ENCODE measurements around the gene FKBP10. TPM values are rescaled to one million over a fixed set of nuclear protein-coding genes. Genes with fewer than 3 reads are reported as not detected.

Gene FKBP10
- total RNA-seq, 1 experiment from 2014 or later = 1.9 TPM

DNA sequence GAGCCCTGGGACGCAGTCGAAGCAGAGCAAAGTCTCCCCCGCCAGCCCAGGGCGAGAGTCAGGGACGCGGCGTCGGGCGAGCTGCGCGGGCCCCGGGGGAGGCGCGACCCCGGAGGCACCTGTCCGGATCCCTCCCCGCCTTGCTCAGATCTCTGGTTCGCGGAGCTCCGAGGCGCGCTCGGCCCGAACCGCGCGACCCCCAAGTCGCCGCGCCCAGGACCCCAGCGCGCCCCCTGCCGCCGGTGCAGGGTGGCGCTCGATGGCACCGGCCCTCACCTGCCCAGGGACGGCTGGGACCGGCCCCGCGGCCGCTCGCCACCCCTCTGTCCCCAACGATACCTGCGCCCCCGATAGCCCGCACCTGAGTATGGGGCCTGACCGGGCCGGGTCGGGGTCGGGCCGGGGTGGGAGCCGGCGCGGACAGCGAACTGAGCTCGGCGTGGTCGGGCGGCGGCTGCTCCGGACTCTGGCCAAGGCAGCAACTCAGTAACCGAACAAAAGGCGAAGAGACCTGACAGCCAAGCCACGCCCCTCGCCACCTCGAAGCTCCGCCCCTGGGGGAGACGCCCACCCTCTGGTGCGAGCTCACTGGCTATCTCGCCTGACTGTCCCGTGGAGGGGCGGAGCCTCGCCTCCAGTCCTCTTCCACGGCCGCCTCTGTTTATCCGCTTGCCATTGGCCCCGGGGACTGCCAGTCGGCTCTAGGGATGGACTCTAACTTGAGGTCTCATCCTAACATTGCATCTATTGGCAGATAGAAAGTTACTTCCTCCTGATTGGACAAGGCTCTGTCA lies 26.4 kb upstream of the FKBP10 start, which contains the start of gene JUP:
Gene JUP, minus strand, starts transcription at position 485 of the 794 bp plus-strand sequence. CDS start 14,857 bp downstream, outside the sequence.
- Histone ChIP-seq H3K4me2 (ENCODE audit: low read depth, low read length, poor library complexity, severe bottlenecking) (no peak within 1 kb of the TSS), H3K9ac (ENCODE audit: low read length) (no peak within 1 kb of the TSS), H3K27me3 (ENCODE audit: low read length) (no peaks in the 10 kb centered on the region), H3K4me3 (ENCODE audit: low read length) (no peak within 1 kb of the TSS), H3K27ac (ENCODE audit: low read length) (no peak within 1 kb of the TSS), H3K36me3 (ENCODE audit: insufficient read depth, low read length) (no peaks in the 10 kb centered on the region), H3K9me3 (ENCODE audit: low read length) (no peaks in the 10 kb centered on the region), H2AFZ (ENCODE audit: low read length) (no peak within 1 kb of the TSS), H3K9me2 (replicated peaks; ENCODE audit: insufficient read depth, low read length) (no peaks in the 10 kb centered on the region), H3K79me2 (ENCODE audit: low read length) (no peaks in the 10 kb centered on the region), H3K4me1 (ENCODE audit: low read length) (no peaks in the 10 kb centered on the region), H4K20me1 (ENCODE audit: insufficient read depth, low read depth, low read length) (no peaks in the 10 kb centered on the region)
- DNase-seq = peak; percentile 92

DNA sequence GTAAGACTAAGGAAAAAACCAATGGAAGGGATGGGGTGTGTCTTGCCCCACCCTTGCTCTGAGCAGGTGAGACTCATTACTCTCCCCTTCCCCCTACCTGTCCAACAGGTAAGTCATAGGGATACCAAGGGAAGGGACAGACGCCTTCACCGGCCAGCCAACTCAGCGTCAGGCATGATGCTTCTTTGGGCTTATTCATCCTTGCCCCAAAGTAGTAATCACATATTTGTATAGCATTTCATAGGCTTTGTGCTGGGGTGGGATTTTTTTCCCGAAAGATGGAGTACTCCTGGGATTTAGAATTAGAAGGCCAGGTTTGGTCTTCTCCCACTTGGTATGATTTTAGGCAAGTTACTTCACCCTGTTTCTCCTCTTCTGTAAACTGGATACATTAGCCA lies 25.8 kb upstream of the FKBP10 start:
- DNase-seq = no peak
- no peaks in the 10 kb centered on the region for H3K27me3 ChIP-seq (ENCODE audit: low read length)
- H3K4me1 ChIP-seq (ENCODE audit: low read length) = no peaks in the 10 kb centered on the region
- H3K4me2 ChIP-seq (ENCODE audit: low read depth, low read length, poor library complexity, severe bottlenecking) = no peak overlapping the region
- H3K36me3 ChIP-seq (ENCODE audit: insufficient read depth, low read length) = no peaks in the 10 kb centered on the region
- H2AFZ ChIP-seq (ENCODE audit: low read length) = no peak overlapping the region
- no peak overlapping the region for H3K27ac ChIP-seq (ENCODE audit: low read length)
- H3K79me2 ChIP-seq (ENCODE audit: low read length) = no peaks in the 10 kb centered on the region
- H3K4me3 ChIP-seq (ENCODE audit: low read length) = no peak overlapping the region
- H4K20me1 ChIP-seq (ENCODE audit: insufficient read depth, low read depth, low read length) = no peaks in the 10 kb centered on the region
- H3K9me3 ChIP-seq (ENCODE audit: low read length) = no peaks in the 10 kb centered on the region
- H3K9me2 ChIP-seq (replicated peaks; ENCODE audit: insufficient read depth, low read length) = no peaks in the 10 kb centered on the region
- no peak overlapping the region for H3K9ac ChIP-seq (ENCODE audit: low read length)

DNA sequence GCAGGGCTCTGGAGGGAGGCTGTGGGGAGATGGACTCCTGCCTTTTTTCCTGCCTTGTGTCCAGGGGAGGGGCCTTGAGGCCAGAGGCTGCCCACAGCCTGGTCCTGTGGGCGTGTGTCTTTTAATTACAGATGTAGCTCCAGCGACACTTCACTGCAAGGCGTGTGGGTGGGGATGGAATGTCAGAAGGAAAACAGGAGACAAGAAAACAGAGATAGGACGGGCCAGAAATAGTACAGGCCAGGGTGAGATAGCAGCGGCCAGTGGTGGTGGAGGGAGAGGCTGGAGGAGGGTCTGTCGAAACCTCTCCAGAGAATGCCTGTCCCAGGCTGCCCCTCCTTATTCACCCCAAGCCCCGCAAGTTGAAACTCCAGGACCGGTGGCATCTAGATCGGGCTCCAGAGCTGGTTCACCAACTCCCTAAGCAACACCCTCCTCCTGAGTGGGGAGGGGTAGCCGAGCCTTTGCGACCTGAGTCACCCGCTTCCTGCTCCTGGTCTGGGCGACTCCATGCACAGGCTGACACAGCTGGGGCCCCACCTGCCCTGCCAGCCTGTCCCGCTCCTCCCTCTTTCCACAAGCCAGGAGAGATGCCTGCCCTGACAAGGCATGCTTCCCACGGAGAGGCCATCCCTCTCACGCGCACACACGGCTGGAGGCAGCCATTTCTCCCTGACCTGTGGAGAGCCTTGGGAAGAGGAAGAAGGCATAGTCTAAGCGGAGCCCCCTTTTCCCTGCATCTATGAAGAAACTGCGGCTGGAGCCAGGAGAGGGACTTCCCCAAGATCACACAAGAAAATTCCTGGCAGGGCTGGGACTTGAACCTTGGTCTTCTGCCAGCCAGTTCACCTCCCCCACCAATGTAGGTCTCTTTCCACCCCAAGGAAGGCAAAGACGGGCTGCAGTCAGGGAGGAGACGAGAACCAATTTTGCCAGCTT lies 19.7 kb upstream of the FKBP10 start:
- no peak for DNase-seq
- Histone ChIP-seq H2AFZ (ENCODE audit: low read length) (no peak overlapping the region), H3K9me3 (ENCODE audit: low read length) (no peaks in the 10 kb centered on the region), H3K9me2 (replicated peaks; ENCODE audit: insufficient read depth, low read length) (no peaks in the 10 kb centered on the region), H3K4me2 (ENCODE audit: low read depth, low read length, poor library complexity, severe bottlenecking) (no peak overlapping the region), H3K27me3 (ENCODE audit: low read length) (no peaks in the 10 kb centered on the region), H3K27ac (ENCODE audit: low read length) (no peak overlapping the region), H3K4me3 (ENCODE audit: low read length) (no peak overlapping the region), H3K9ac (ENCODE audit: low read length) (no peak overlapping the region), H3K4me1 (ENCODE audit: low read length) (no peaks in the 10 kb centered on the region), H3K79me2 (ENCODE audit: low read length) (no peaks in the 10 kb centered on the region), H4K20me1 (ENCODE audit: insufficient read depth, low read depth, low read length) (no peaks in the 10 kb centered on the region), H3K36me3 (ENCODE audit: insufficient read depth, low read length) (no peaks in the 10 kb centered on the region)

GRCh38 chr17:41793784-41794539 lies 18.8 kb upstream of the FKBP10 start:
- H4K20me1 ChIP-seq (ENCODE audit: insufficient read depth, low read depth, low read length) = no peaks in the 10 kb centered on the region
- H2AFZ ChIP-seq (ENCODE audit: low read length) = no peak overlapping the region
- H3K27ac ChIP-seq (ENCODE audit: low read length) = no peak overlapping the region
- no peaks in the 10 kb centered on the region for H3K9me3 ChIP-seq (ENCODE audit: low read length)
- no peaks in the 10 kb centered on the region for H3K79me2 ChIP-seq (ENCODE audit: low read length)
- no peak overlapping the region for H3K9ac ChIP-seq (ENCODE audit: low read length)
- H3K36me3 ChIP-seq (ENCODE audit: insufficient read depth, low read length) = no peaks in the 10 kb centered on the region
- no peaks in the 10 kb centered on the region for H3K9me2 ChIP-seq (replicated peaks; ENCODE audit: insufficient read depth, low read length)
- H3K27me3 ChIP-seq (ENCODE audit: low read length) = no peaks in the 10 kb centered on the region
- H3K4me3 ChIP-seq (ENCODE audit: low read length) = no peak overlapping the region
- no peaks in the 10 kb centered on the region for H3K4me1 ChIP-seq (ENCODE audit: low read length)
- no peak for DNase-seq
- H3K4me2 ChIP-seq (ENCODE audit: low read depth, low read length, poor library complexity, severe bottlenecking) = no peak overlapping the region

GRCh38 chr17:41794540-41794975 lies 18.2 kb upstream of the FKBP10 start:
- DNase-seq = no peak
- Histone ChIP-seq H3K4me3 (ENCODE audit: low read length) (no peak overlapping the region), H3K4me1 (ENCODE audit: low read length) (no peaks in the 10 kb centered on the region), H3K4me2 (ENCODE audit: low read depth, low read length, poor library complexity, severe bottlenecking) (no peak overlapping the region), H3K27me3 (ENCODE audit: low read length) (no peaks in the 10 kb centered on the region), H3K9me2 (replicated peaks; ENCODE audit: insufficient read depth, low read length) (no peaks in the 10 kb centered on the region), H3K27ac (ENCODE audit: low read length) (no peak overlapping the region), H3K36me3 (ENCODE audit: insufficient read depth, low read length) (no peaks in the 10 kb centered on the region), H2AFZ (ENCODE audit: low read length) (no peak overlapping the region), H4K20me1 (ENCODE audit: insufficient read depth, low read depth, low read length) (no peaks in the 10 kb centered on the region), H3K9me3 (ENCODE audit: low read length) (no peaks in the 10 kb centered on the region), H3K9ac (ENCODE audit: low read length) (no peak overlapping the region), H3K79me2 (ENCODE audit: low read length) (no peaks in the 10 kb centered on the region)

DNA sequence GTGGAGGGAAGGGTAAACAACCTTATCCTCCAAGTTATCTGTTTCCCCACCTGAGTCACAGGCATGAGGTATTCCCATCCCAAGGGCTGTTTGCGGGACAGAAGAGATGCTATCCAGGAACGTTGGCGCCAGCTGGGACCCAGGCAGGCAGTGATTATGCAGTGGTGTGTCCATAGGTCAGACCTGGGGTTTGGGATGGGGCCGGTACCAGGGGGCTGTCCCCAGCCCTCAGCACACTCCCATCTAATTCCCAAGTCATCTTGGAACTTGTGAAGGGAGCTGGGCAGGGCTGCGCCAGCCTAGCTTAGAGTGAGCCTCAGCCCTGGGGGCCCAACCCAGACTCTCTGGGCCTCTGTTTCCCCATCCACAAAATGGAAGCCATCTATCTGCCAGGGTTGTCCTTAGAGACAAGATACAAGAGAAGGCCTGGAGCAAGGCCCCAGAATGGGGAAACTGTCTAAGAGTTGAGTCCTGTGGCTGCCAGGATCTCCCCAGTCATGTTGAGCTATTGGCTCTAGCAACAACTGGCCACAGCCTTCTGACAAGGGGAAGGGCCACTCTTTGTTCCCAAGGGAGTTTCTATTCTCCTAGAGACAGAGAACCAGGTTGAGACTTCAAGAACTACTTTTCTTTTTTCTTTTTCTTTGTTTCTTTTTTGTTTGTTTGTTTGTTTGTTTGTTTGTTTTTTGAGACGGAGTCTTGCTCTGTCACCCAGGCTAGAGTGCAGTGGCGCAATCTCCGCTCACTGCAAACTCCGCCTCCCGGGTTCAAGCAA lies 16.5 kb upstream of the FKBP10 start:
- Histone ChIP-seq H3K4me2 (ENCODE audit: low read depth, low read length, poor library complexity, severe bottlenecking) (no peak overlapping the region), H3K4me3 (ENCODE audit: low read length) (no peak overlapping the region), H2AFZ (ENCODE audit: low read length) (no peak overlapping the region), H4K20me1 (ENCODE audit: insufficient read depth, low read depth, low read length) (no peaks in the 10 kb centered on the region), H3K9me3 (ENCODE audit: low read length) (no peaks in the 10 kb centered on the region), H3K36me3 (ENCODE audit: insufficient read depth, low read length) (no peaks in the 10 kb centered on the region), H3K9ac (ENCODE audit: low read length) (no peak overlapping the region), H3K79me2 (ENCODE audit: low read length) (no peaks in the 10 kb centered on the region), H3K4me1 (ENCODE audit: low read length) (no peaks in the 10 kb centered on the region), H3K27me3 (ENCODE audit: low read length) (no peaks in the 10 kb centered on the region), H3K27ac (ENCODE audit: low read length) (no peak overlapping the region), H3K9me2 (replicated peaks; ENCODE audit: insufficient read depth, low read length) (no peaks in the 10 kb centered on the region)
- no peak for DNase-seq

DNA sequence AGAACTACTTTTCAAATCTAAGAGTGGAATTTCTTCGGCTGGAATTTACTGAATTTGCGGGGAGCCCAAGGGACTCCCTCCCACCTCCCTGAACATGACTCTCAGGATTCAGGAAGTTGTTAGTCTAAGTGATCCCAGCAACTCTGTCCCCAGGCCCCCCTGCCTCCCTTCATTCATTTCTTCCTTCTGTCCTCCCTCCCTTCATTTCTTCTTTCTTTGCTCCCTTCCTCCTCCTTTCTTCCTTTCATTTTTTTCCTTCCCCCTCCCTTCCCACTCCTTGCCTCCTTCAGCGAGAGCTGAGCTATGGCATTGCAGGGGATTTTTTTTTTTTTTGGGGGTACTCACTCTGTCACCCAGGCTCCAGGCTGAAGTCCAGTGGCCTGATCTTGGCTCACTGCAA lies 15.4 kb upstream of the FKBP10 start:
- Histone ChIP-seq H2AFZ (ENCODE audit: low read length) (no peak overlapping the region), H3K4me2 (ENCODE audit: low read depth, low read length, poor library complexity, severe bottlenecking) (no peak overlapping the region), H3K9me3 (ENCODE audit: low read length) (no peaks in the 10 kb centered on the region), H3K36me3 (ENCODE audit: insufficient read depth, low read length) (no peaks in the 10 kb centered on the region), H3K4me1 (ENCODE audit: low read length) (no peaks in the 10 kb centered on the region), H3K27ac (ENCODE audit: low read length) (no peak overlapping the region), H3K4me3 (ENCODE audit: low read length) (no peak overlapping the region), H3K27me3 (ENCODE audit: low read length) (no peaks in the 10 kb centered on the region), H3K9me2 (replicated peaks; ENCODE audit: insufficient read depth, low read length) (no peaks in the 10 kb centered on the region), H4K20me1 (ENCODE audit: insufficient read depth, low read depth, low read length) (no peaks in the 10 kb centered on the region), H3K9ac (ENCODE audit: low read length) (no peak overlapping the region), H3K79me2 (ENCODE audit: low read length) (no peaks in the 10 kb centered on the region)
- DNase-seq = no peak

All from Karpas-422 (cell line).